ENCODE data around the gene OR2D2. TPM values are rescaled to one million over a fixed set of nuclear protein-coding genes. Genes with fewer than 3 reads are reported as not detected.

OR2D2 gene
- total and polyA plus RNA-seq, 12 donors: 0.11 to 0.34 (median 0.28) TPM; not detected in 9

GRCh38 chr11:6850526-6850925 is 41.8 kb downstream of the OR2D2 start:
- H3K4me3 ChIP-seq: no peak overlapping the region
- no peaks in the 10 kb centered on the region for H3K9me3 ChIP-seq (replicated peaks in 1 of 3)
- no peaks in the 10 kb centered on the region for H3K27me3 ChIP-seq
- H3K27ac ChIP-seq: no peak overlapping the region
- 63 to 85% (median 80%) methylated on average over 2 of the region's 2 CpGs for WGBS, 4 donors
- no peak for DNase-seq
- no peaks in the 10 kb centered on the region for H3K36me3 ChIP-seq (replicated peaks in 1 of 2)
- intact Hi-C loops (cut with DNase I): no loop called here
- TF ChIP-seq POLR2A (IDR thresholded peaks at IDR 0.05) (no peak), CTCF (IDR thresholded peaks at IDR 0.05) (no peak)
- no peaks in the 10 kb centered on the region for H3K4me1 ChIP-seq (replicated peaks in 1 of 2)

GRCh38 chr11:6845383-6845782 is 46.9 kb downstream of the OR2D2 start, which contains the start of gene OR10A5:
OR10A5 (plus strand) TSS chr11:6845683; CDS start chr11:6845683, 0 bp downstream.
- intact Hi-C loops (cut with DNase I): no loop called here
- H3K4me1 ChIP-seq (replicated peaks in 1 of 2): no peaks in the 10 kb centered on the region
- no peaks in the 10 kb centered on the region for H3K9me3 ChIP-seq (replicated peaks in 1 of 3)
- H3K4me3 ChIP-seq: no peak within 1 kb of the TSS
- no peak within 1 kb of the TSS for H3K27ac ChIP-seq
- H3K27me3 ChIP-seq: no peaks in the 10 kb centered on the region
- no peak for TF ChIP-seq CTCF (IDR thresholded peaks at IDR 0.05)
- TF ChIP-seq POLR2A (IDR thresholded peaks at IDR 0.05): no peak
- no peaks in the 10 kb centered on the region for H3K36me3 ChIP-seq (replicated peaks in 1 of 2)
- 59 to 70% (median 64%) methylated on average over 3 of the region's 3 CpGs for WGBS, 4 donors
- no peak for DNase-seq

GRCh38 chr11:6844356-6844755 is 47.9 kb downstream of the OR2D2 start:
- DNase-seq: no peak
- H3K4me3 ChIP-seq: no peak overlapping the region
- WGBS, 4 donors: 84 to 93% (median 88%) methylated on average over 5 of the region's 5 CpGs
- H3K36me3 ChIP-seq (replicated peaks in 1 of 2): no peaks in the 10 kb centered on the region
- no peak overlapping the region for H3K27ac ChIP-seq
- no peaks in the 10 kb centered on the region for H3K4me1 ChIP-seq (replicated peaks in 1 of 2)
- TF ChIP-seq POLR2A (IDR thresholded peaks at IDR 0.05) (no peak), CTCF (IDR thresholded peaks at IDR 0.05) (no peak)
- no peaks in the 10 kb centered on the region for H3K9me3 ChIP-seq (replicated peaks in 1 of 3)
- no peaks in the 10 kb centered on the region for H3K27me3 ChIP-seq
- intact Hi-C loops (cut with DNase I): no loop called here

GRCh38 chr11:6843670-6844069 is 48.6 kb downstream of the OR2D2 start:
- no peak for TF ChIP-seq POLR2A (IDR thresholded peaks at IDR 0.05)
- no peak for TF ChIP-seq CTCF (IDR thresholded peaks at IDR 0.05)
- WGBS, 4 donors: 53 to 60% (median 57%) methylated on average over 2 of the region's 2 CpGs
- no peak overlapping the region for H3K27ac ChIP-seq
- no peak for DNase-seq
- no peaks in the 10 kb centered on the region for H3K9me3 ChIP-seq (replicated peaks in 1 of 3)
- intact Hi-C loops (cut with DNase I): no loop called here
- no peaks in the 10 kb centered on the region for H3K36me3 ChIP-seq (replicated peaks in 1 of 2)
- no peak overlapping the region for H3K4me3 ChIP-seq
- no peaks in the 10 kb centered on the region for H3K4me1 ChIP-seq (replicated peaks in 1 of 2)
- H3K27me3 ChIP-seq: no peaks in the 10 kb centered on the region
